ENCODE data around the gene FBXL5.

- TF ChIP-seq, protein P1, sequence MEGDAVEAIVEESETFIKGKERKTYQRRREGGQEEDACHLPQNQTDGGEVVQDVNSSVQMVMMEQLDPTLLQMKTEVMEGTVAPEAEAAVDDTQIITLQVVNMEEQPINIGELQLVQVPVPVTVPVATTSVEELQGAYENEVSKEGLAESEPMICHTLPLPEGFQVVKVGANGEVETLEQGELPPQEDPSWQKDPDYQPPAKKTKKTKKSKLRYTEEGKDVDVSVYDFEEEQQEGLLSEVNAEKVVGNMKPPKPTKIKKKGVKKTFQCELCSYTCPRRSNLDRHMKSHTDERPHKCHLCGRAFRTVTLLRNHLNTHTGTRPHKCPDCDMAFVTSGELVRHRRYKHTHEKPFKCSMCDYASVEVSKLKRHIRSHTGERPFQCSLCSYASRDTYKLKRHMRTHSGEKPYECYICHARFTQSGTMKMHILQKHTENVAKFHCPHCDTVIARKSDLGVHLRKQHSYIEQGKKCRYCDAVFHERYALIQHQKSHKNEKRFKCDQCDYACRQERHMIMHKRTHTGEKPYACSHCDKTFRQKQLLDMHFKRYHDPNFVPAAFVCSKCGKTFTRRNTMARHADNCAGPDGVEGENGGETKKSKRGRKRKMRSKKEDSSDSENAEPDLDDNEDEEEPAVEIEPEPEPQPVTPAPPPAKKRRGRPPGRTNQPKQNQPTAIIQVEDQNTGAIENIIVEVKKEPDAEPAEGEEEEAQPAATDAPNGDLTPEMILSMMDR (IDR thresholded peaks at IDR 0.05), result no peak
- no peak for TF ChIP-seq POLR2AphosphoS5 (IDR thresholded peaks at IDR 0.05)
Observed at GRCh38 chr4:15690020-15690809, 35.1 kb upstream of the FBXL5 start.

All from breast epithelium (tissue), 3 donors.